Subcutaneous adipose tissue (tissue), 4 donors: ENCODE results near the gene TIMP4. TPM values are rescaled to one million over a fixed set of nuclear protein-coding genes. Genes with fewer than 3 reads are reported as not detected.

Experiments
- CTCF ChIP-seq: fragments of 450-650 bp; IDR thresholded peaks from one replicate; pipeline ENCODE4 v1.5.1; 2016; ENCODE audit warnings: low read depth, mild to moderate bottlenecking, control low read depth, antibody characterized with exemption, moderate library complexity
- total RNA-seq, 4 donors: library from RNA; depleted of rRNA; stranded (reverse); fragments of >200 nt; gene quantifications; one replicate each; pipeline ENCODE4 v1.1.0, GENCODE V29; 2016

Gene TIMP4
- total RNA-seq, 4 donors from 2014 or later = 97.2 to 362 (median 213) TPM

- TF ChIP-seq CTCF = no peak
Observed at GRCh38 chr3:12179441-12179840, 20.7 kb upstream of the TIMP4 start.

- TF ChIP-seq CTCF = no peak
Observed at GRCh38 chr3:12178091-12178820, 19.5 kb upstream of the TIMP4 start.

GRCh38 chr3:12177126-12177525, 18.4 kb upstream of the TIMP4 start:
- TF ChIP-seq CTCF = no peak

GRCh38 chr3:12175844-12176453, 17.2 kb upstream of the TIMP4 start:
- TF ChIP-seq CTCF = no peak

GRCh38 chr3:12175137-12175593, 16.5 kb upstream of the TIMP4 start:
- no peak for TF ChIP-seq CTCF

GRCh38 chr3:12170207-12170606, 11.5 kb upstream of the TIMP4 start:
- no peak for TF ChIP-seq CTCF

- no peak for TF ChIP-seq CTCF
Observed at GRCh38 chr3:12165909-12166308, 7.2 kb upstream of the TIMP4 start.
